ENCODE data around the gene FHDC1.

DNA sequence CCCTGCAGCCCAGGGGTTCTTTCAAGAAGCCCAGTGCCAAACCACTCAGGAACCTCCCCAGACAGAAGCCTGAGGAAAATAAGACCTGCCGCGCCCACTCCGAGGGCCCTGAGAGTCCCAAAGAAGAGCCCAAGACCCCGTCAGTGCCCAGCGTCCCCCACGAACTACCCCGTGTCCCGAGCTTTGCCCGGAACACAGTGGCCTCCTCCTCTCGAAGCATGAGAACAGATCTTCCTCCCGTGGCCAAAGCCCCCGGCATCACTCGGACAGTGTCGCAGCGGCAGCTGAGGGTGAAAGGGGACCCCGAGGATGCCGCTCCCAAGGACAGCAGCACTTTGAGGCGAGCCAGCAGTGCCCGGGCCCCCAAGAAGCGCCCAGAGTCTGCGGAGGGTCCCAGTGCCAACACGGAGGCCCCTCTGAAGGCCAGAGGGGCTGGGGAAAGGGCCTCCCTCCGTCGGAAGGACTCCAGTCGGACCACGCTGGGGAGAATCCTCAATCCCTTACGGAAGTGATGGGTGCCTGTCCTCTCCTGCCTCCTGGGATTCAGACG lies 40.2 kb downstream of the FHDC1 start:
- TF ChIP-seq, protein P1, sequence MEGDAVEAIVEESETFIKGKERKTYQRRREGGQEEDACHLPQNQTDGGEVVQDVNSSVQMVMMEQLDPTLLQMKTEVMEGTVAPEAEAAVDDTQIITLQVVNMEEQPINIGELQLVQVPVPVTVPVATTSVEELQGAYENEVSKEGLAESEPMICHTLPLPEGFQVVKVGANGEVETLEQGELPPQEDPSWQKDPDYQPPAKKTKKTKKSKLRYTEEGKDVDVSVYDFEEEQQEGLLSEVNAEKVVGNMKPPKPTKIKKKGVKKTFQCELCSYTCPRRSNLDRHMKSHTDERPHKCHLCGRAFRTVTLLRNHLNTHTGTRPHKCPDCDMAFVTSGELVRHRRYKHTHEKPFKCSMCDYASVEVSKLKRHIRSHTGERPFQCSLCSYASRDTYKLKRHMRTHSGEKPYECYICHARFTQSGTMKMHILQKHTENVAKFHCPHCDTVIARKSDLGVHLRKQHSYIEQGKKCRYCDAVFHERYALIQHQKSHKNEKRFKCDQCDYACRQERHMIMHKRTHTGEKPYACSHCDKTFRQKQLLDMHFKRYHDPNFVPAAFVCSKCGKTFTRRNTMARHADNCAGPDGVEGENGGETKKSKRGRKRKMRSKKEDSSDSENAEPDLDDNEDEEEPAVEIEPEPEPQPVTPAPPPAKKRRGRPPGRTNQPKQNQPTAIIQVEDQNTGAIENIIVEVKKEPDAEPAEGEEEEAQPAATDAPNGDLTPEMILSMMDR (IDR thresholded peaks at IDR 0.05 in 4 of 5, conservative IDR thresholded peaks at IDR 0.05 in 1 of 5) = no peak
- no peak for TF ChIP-seq POLR2A (IDR thresholded peaks at IDR 0.05)

Measured in gastrocnemius medialis (tissue), 4 donors.